HS-5 (cell line): ENCODE measurements around the gene OPRD1.
A peak's percentile ranks its signal among the peaks of the same experiment; 100 is the strongest.

Source experiments
- DNase-seq: peaks from one replicate; pipeline ENCODE4 v3.0.0-alpha.2; 2012; ENCODE audit warnings: low read depth

Gene OPRD1

GRCh38 chr1:28910379-28911115 lies 98.6 kb downstream of the OPRD1 start:
- DNase-seq: no peak

- no peak for DNase-seq
Observed at GRCh38 chr1:28913786-28914227, 101.8 kb downstream of the OPRD1 start.

- peak; percentile 66 for DNase-seq
Observed at GRCh38 chr1:28914228-28915030, 102.5 kb downstream of the OPRD1 start, which contains the start of gene EPB41. TSS of gene EPB41 (plus strand) at chr1:28914569. CDS start at chr1:28987438, 72,869 bp downstream.

- no peak for DNase-seq
Observed at GRCh38 chr1:28915031-28915895, 103.3 kb downstream of the OPRD1 start.

GRCh38 chr1:28917757-28918118 lies 105.8 kb downstream of the OPRD1 start:
- DNase-seq: no peak
